ENCODE data around the gene CTNND2. TPM values are rescaled to one million over a fixed set of nuclear protein-coding genes. Genes with fewer than 3 reads are reported as not detected.

Gene CTNND2
- total RNA-seq, 3 donors from 2014 or later (not counting 1 experiment from before 2014, with no cell fraction given) = not detected

- Histone ChIP-seq H3K4me1 (ENCODE audit: control insufficient read depth, insufficient read depth, low read length) (no peaks in the 10 kb centered on the region), H3K9me3 (ENCODE audit: control insufficient read depth, insufficient read depth, low read length) (no peaks in the 10 kb centered on the region), H3K27me3 (ENCODE audit: control insufficient read depth, insufficient read depth, low read length) (no peaks in the 10 kb centered on the region), H3K4me3 (ENCODE audit: low read length) (no peak overlapping the region), H3K27ac (ENCODE audit: low read length) (no peak overlapping the region), H3K36me3 (ENCODE audit: control insufficient read depth, insufficient read depth, low read length) (no peaks in the 10 kb centered on the region)
- intact Hi-C loops (cut with micrococcal nuclease) = no loop called here
- no peak overlapping the region for H3K4me3 Mint-ChIP-seq
- no peak overlapping the region for H3K27ac Mint-ChIP-seq
- ATAC-seq (no peak), DNase-seq (no peak)
- no peaks in the 10 kb centered on the region for H3K4me1 Mint-ChIP-seq
- no peak for TF ChIP-seq CTCF (IDR thresholded peaks at IDR 0.05)
- no peaks in the 10 kb centered on the region for H3K27me3 Mint-ChIP-seq (ENCODE audit: low read depth in 2 of 2)
- no peaks in the 10 kb centered on the region for H3K9me3 Mint-ChIP-seq
- H3K36me3 Mint-ChIP-seq = no peaks in the 10 kb centered on the region
- WGBS (ENCODE audit: insufficient coverage) = 91% methylated on average over 6 of the region's 7 CpGs
Measured at GRCh38 chr5:11491404-11492075, 412.7 kb downstream of the CTNND2 start.

GRCh38 chr5:11483630-11484029, 420.6 kb downstream of the CTNND2 start:
- 75% methylated on average over 5 of the region's 5 CpGs for WGBS (ENCODE audit: insufficient coverage)
- no peak overlapping the region for H3K27ac ChIP-seq (ENCODE audit: low read length)
- DNase-seq (no peak), ATAC-seq (no peak)
- Mint-ChIP-seq H3K9me3 (no peaks in the 10 kb centered on the region), H3K27ac (no peak overlapping the region), H3K36me3 (no peaks in the 10 kb centered on the region), H3K27me3 (ENCODE audit: low read depth in 2 of 2) (peaks cover 13 to 25% of the 10 kb centered on the region in 2 donors), H3K4me1 (no peaks in the 10 kb centered on the region), H3K4me3 (no peak overlapping the region)
- H3K9me3 ChIP-seq (ENCODE audit: control insufficient read depth, insufficient read depth, low read length) = no peaks in the 10 kb centered on the region
- H3K4me3 ChIP-seq (ENCODE audit: low read length) = no peak overlapping the region
- no peaks in the 10 kb centered on the region for H3K36me3 ChIP-seq (ENCODE audit: control insufficient read depth, insufficient read depth, low read length)
- H3K27me3 ChIP-seq (ENCODE audit: control insufficient read depth, insufficient read depth, low read length) = no peaks in the 10 kb centered on the region
- H3K4me1 ChIP-seq (ENCODE audit: control insufficient read depth, insufficient read depth, low read length) = no peaks in the 10 kb centered on the region
- no peak for TF ChIP-seq CTCF (IDR thresholded peaks at IDR 0.05)
- intact Hi-C loops (cut with micrococcal nuclease) = no loop called here

GRCh38 chr5:11482011-11482410, 422.2 kb downstream of the CTNND2 start:
- no peak overlapping the region for H3K4me3 Mint-ChIP-seq
- WGBS (ENCODE audit: insufficient coverage) = 89% methylated on average over 4 of the region's 4 CpGs
- H3K9me3 Mint-ChIP-seq = no peaks in the 10 kb centered on the region
- H3K36me3 Mint-ChIP-seq = no peaks in the 10 kb centered on the region
- peaks cover 13 to 25% of the 10 kb centered on the region in 2 donors for H3K27me3 Mint-ChIP-seq (ENCODE audit: low read depth in 2 of 2)
- no peaks in the 10 kb centered on the region for H3K36me3 ChIP-seq (ENCODE audit: control insufficient read depth, insufficient read depth, low read length)
- H3K4me1 Mint-ChIP-seq = no peaks in the 10 kb centered on the region
- no peaks in the 10 kb centered on the region for H3K9me3 ChIP-seq (ENCODE audit: control insufficient read depth, insufficient read depth, low read length)
- no peak overlapping the region for H3K27ac ChIP-seq (ENCODE audit: low read length)
- H3K27me3 ChIP-seq (ENCODE audit: control insufficient read depth, insufficient read depth, low read length) = no peaks in the 10 kb centered on the region
- no peak for TF ChIP-seq CTCF (IDR thresholded peaks at IDR 0.05)
- H3K27ac Mint-ChIP-seq = no peak overlapping the region
- ATAC-seq (no peak), DNase-seq (no peak)
- H3K4me3 ChIP-seq (ENCODE audit: low read length) = no peak overlapping the region
- intact Hi-C loops (cut with micrococcal nuclease) = no loop called here
- no peaks in the 10 kb centered on the region for H3K4me1 ChIP-seq (ENCODE audit: control insufficient read depth, insufficient read depth, low read length)

- no peak overlapping the region for H3K4me3 Mint-ChIP-seq
- no peak for TF ChIP-seq CTCF (IDR thresholded peaks at IDR 0.05)
Measured at GRCh38 chr5:11477786-11478185, 426.5 kb downstream of the CTNND2 start.

More at GRCh38 chr5:11477786-11478185, 426.5 kb downstream of the CTNND2 start:
- Mint-ChIP-seq H3K4me1 (no peaks in the 10 kb centered on the region), H3K27me3 (ENCODE audit: low read depth in 2 of 2) (peaks cover 8 to 17% of the 10 kb centered on the region in 2 donors), H3K36me3 (no peaks in the 10 kb centered on the region), H3K27ac (no peak overlapping the region), H3K9me3 (no peaks in the 10 kb centered on the region)
- no peak overlapping the region for H3K27ac ChIP-seq (ENCODE audit: low read length)
- intact Hi-C loops (cut with micrococcal nuclease) = no loop called here
- no peaks in the 10 kb centered on the region for H3K36me3 ChIP-seq (ENCODE audit: control insufficient read depth, insufficient read depth, low read length)
- H3K27me3 ChIP-seq (ENCODE audit: control insufficient read depth, insufficient read depth, low read length) = no peaks in the 10 kb centered on the region
- DNase-seq = no peak
- WGBS (ENCODE audit: insufficient coverage) = 100% methylated on average over 2 of the region's 3 CpGs
- no peaks in the 10 kb centered on the region for H3K9me3 ChIP-seq (ENCODE audit: control insufficient read depth, insufficient read depth, low read length)
- no peak overlapping the region for H3K4me3 ChIP-seq (ENCODE audit: low read length)
- no peaks in the 10 kb centered on the region for H3K4me1 ChIP-seq (ENCODE audit: control insufficient read depth, insufficient read depth, low read length)
- ATAC-seq = no peak
